ENCODE data around the gene OXCT1. TPM values are rescaled to one million over a fixed set of nuclear protein-coding genes. Genes with fewer than 3 reads are reported as not detected.

The OXCT1 gene
- total and polyA plus RNA-seq, 2 donors from 2014 or later, result 20.5 to 42.7 TPM

DNA sequence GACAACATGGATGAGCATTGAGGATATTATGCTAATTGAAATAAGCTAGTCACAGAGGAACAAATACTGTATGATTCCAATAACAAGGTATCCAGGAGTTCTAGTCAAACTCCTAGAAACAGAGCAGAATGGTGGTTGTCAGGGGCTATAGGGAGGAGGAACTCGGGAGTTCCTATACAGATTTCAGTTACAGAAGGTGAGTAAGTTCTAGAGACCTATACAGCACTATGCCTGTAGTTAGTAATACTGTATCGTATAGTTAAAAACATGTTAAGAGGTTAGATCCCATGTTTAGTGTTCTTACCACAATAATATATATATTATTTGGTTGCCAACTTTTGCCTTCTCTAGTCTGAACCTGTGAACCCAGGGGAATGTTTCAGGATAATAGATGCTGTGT, 7.9 kb upstream of the OXCT1 start:
- H3K4me1 ChIP-seq (ENCODE audit: control insufficient read depth in 2 of 3, insufficient read depth in 2 of 3, low read depth in 1 of 3, low read length in 3 of 3), result peaks cover 0 to 2% (median 0%) of the 10 kb centered on the region in 3 donors
- intact Hi-C loops (cut with DNase I), result no loop called here

DNA sequence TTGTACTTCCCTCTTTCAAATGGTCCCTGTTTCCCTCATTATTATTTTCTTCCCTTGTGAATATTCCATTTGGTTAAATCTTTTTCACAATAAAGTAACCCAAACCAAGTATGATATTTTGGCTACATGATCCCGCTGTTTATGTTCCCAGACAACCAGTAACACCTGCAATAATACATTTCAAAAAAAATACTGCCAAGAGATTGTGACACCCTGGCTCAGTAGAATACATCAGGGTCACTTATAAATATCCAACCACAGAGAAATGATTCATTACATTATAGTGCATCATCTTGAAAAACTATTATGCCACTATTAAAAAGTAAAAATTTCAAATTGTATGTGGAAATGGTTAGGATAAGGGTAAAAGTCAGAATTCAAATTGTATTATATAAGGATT, 7.2 kb upstream of the OXCT1 start:
- no peak for FAIRE-seq
- no peak overlapping the region for H3K9ac ChIP-seq (ENCODE audit: low read length in 3 of 3)
- no peak overlapping the region for H3K27ac ChIP-seq (ENCODE audit: low read depth in 2 of 2, low read length in 2 of 2)
- no peaks in the 10 kb centered on the region for H3K9me3 ChIP-seq (ENCODE audit: control insufficient read depth in 2 of 3, insufficient read depth in 1 of 3, low read length in 3 of 3)
- H3K36me3 ChIP-seq (ENCODE audit: control insufficient read depth in 2 of 3, insufficient read depth in 3 of 3, low read length in 3 of 3), result no peaks in the 10 kb centered on the region
- H3K4me1 ChIP-seq (ENCODE audit: control insufficient read depth in 2 of 3, insufficient read depth in 2 of 3, low read depth in 1 of 3, low read length in 3 of 3), result peaks cover 0 to 2% (median 0%) of the 10 kb centered on the region in 3 donors
- TF ChIP-seq, protein P1, sequence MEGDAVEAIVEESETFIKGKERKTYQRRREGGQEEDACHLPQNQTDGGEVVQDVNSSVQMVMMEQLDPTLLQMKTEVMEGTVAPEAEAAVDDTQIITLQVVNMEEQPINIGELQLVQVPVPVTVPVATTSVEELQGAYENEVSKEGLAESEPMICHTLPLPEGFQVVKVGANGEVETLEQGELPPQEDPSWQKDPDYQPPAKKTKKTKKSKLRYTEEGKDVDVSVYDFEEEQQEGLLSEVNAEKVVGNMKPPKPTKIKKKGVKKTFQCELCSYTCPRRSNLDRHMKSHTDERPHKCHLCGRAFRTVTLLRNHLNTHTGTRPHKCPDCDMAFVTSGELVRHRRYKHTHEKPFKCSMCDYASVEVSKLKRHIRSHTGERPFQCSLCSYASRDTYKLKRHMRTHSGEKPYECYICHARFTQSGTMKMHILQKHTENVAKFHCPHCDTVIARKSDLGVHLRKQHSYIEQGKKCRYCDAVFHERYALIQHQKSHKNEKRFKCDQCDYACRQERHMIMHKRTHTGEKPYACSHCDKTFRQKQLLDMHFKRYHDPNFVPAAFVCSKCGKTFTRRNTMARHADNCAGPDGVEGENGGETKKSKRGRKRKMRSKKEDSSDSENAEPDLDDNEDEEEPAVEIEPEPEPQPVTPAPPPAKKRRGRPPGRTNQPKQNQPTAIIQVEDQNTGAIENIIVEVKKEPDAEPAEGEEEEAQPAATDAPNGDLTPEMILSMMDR (IDR thresholded peaks at IDR 0.05; ENCODE audit: borderline replicate concordance, extremely low read depth, insufficient read depth), result no peak
- intact Hi-C loops (cut with DNase I), result no loop called here
- no peak for DNase-seq
- H3K4me3 ChIP-seq (ENCODE audit: low read length in 3 of 3), result no peak overlapping the region
- H3K27me3 ChIP-seq (ENCODE audit: control insufficient read depth, insufficient read depth, low read length), result no peaks in the 10 kb centered on the region

More for the DNA sequence above, 7.9 kb upstream of the OXCT1 start:
- TF ChIP-seq, protein P1 (IDR thresholded peaks at IDR 0.05; ENCODE audit: borderline replicate concordance, extremely low read depth, insufficient read depth), result no peak
- no peak for FAIRE-seq
- Histone ChIP-seq H3K9me3 (ENCODE audit: control insufficient read depth in 2 of 3, insufficient read depth in 1 of 3, low read length in 3 of 3) (no peaks in the 10 kb centered on the region), H3K9ac (ENCODE audit: low read length in 3 of 3) (no peak overlapping the region), H3K27me3 (ENCODE audit: control insufficient read depth, insufficient read depth, low read length) (no peaks in the 10 kb centered on the region), H3K36me3 (ENCODE audit: control insufficient read depth in 2 of 3, insufficient read depth in 3 of 3, low read length in 3 of 3) (no peaks in the 10 kb centered on the region), H3K4me3 (ENCODE audit: low read length in 3 of 3) (no peak overlapping the region), H3K27ac (ENCODE audit: low read depth in 2 of 2, low read length in 2 of 2) (no peak overlapping the region)
- DNase-seq, result no peak

DNA sequence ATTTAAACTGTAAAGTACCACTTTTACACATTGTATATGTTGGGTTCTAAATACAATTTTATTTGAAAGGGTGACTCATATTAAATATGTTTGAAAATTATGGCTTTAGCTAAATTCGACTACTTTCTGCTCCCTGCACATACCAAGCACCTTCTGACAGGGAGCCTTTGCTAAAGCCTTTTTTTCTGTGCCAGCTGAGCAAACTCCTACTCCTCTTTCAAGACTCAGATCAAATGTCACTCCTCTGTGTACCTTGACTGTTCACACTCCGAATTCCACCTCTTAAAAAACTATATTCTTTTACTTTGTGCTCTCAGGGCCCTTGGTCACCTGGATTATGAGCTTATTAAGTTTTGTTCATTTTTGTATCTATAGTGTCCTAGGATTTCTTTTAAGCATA, 6.5 kb upstream of the OXCT1 start:
- Histone ChIP-seq H3K4me1 (ENCODE audit: control insufficient read depth in 2 of 3, insufficient read depth in 2 of 3, low read depth in 1 of 3, low read length in 3 of 3) (peaks cover 0 to 2% (median 2%) of the 10 kb centered on the region in 3 donors), H3K36me3 (ENCODE audit: control insufficient read depth in 2 of 3, insufficient read depth in 3 of 3, low read length in 3 of 3) (no peaks in the 10 kb centered on the region), H3K4me3 (ENCODE audit: low read length in 3 of 3) (no peak overlapping the region), H3K9me3 (ENCODE audit: control insufficient read depth in 2 of 3, insufficient read depth in 1 of 3, low read length in 3 of 3) (no peaks in the 10 kb centered on the region), H3K9ac (ENCODE audit: low read length in 3 of 3) (no peak overlapping the region), H3K27ac (ENCODE audit: low read depth in 2 of 2, low read length in 2 of 2) (no peak overlapping the region), H3K27me3 (ENCODE audit: control insufficient read depth, insufficient read depth, low read length) (no peaks in the 10 kb centered on the region)
- FAIRE-seq (no peak), DNase-seq (peak in 2 of 5 donors; percentile 48 to 53)
- intact Hi-C loops (cut with DNase I), result no loop called here
- TF ChIP-seq, protein P1 (IDR thresholded peaks at IDR 0.05; ENCODE audit: borderline replicate concordance, extremely low read depth, insufficient read depth), result no peak

DNA sequence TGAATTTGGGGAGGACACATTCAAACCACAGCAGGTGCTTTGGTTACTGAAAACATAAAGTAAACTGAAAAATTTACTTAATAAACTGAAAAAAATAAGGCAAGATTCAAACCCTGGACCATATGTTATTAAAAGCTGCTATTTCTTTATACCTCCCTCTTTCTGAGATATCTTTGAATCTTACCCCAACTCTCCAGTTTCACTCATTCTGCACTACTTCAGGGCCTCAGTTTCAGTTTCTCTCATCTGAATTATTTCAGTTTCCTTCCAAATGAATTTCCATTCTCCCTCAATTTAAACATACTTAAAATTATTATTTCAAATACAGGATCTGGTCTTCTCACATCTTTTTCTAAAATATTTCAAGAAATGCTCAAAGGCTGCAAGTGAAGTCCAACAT, 4.9 kb upstream of the OXCT1 start:
- H3K4me3 ChIP-seq (ENCODE audit: low read length in 3 of 3), result no peak overlapping the region
- H3K9me3 ChIP-seq (ENCODE audit: control insufficient read depth in 2 of 3, insufficient read depth in 1 of 3, low read length in 3 of 3), result no peaks in the 10 kb centered on the region
- H3K27me3 ChIP-seq (ENCODE audit: control insufficient read depth, insufficient read depth, low read length), result no peaks in the 10 kb centered on the region
- intact Hi-C loops (cut with DNase I), result no loop called here
- no peaks in the 10 kb centered on the region for H3K36me3 ChIP-seq (ENCODE audit: control insufficient read depth in 2 of 3, insufficient read depth in 3 of 3, low read length in 3 of 3)
- TF ChIP-seq, protein P1 (IDR thresholded peaks at IDR 0.05; ENCODE audit: borderline replicate concordance, extremely low read depth, insufficient read depth), result no peak
- H3K9ac ChIP-seq (ENCODE audit: low read length in 3 of 3), result no peak overlapping the region
- H3K27ac ChIP-seq (ENCODE audit: low read depth in 2 of 2, low read length in 2 of 2), result no peak overlapping the region
- DNase-seq (no peak), FAIRE-seq (no peak)
- H3K4me1 ChIP-seq (ENCODE audit: control insufficient read depth in 2 of 3, insufficient read depth in 2 of 3, low read depth in 1 of 3, low read length in 3 of 3), result peaks cover 6 to 7% (median 7%) of the 10 kb centered on the region in 3 donors
